Activated CD4-positive, alpha-beta memory T cell treated with anti-CD3 and anti-CD28 coated beads for 36 hours (primary cell): Measurements from ENCODE around the gene SUMF2. TPM values are rescaled to one million over a fixed set of nuclear protein-coding genes. Genes with fewer than 3 reads are reported as not detected.
"Not testable (repeated sequence)": the region's sequence is repeated elsewhere in the genome, so short reads cannot be mapped to it uniquely, and the experiment has no call there.

Experiments
- CTCF ChIA-PET: fragments of 350-600 bp; sonication (Branson Sonifier 250); formaldehyde crosslinking; loops from one replicate; lab custom pipeline; 2021; ENCODE audit warnings: antibody characterized with exemption, inconsistent platforms; lab: Charles Lee
- POLR2A ChIA-PET: fragments of 350-600 bp; sonication (Branson Sonifier 250); formaldehyde crosslinking; loops from one replicate; lab custom pipeline; 2021; ENCODE audit warnings: antibody characterized with exemption; lab: Charles Lee
- DNase-seq: peaks from one replicate; pipeline ENCODE4 v3.0.0-alpha.2; 2020
- H3K27ac Mint-ChIP-seq: one replicate; pipeline ENCODE4 v1.8.0; 2021; ENCODE audit warnings: mixed read lengths
- H3K27me3 Mint-ChIP-seq: one replicate; pipeline ENCODE4 v1.8.0; 2021; ENCODE audit warnings: mixed read lengths
- H3K36me3 Mint-ChIP-seq: one replicate; pipeline ENCODE4 v1.8.0; 2021; ENCODE audit warnings: mixed read lengths
- H3K4me1 Mint-ChIP-seq: one replicate; pipeline ENCODE4 v1.8.0; 2021; ENCODE audit warnings: low read depth, mixed read lengths
- H3K4me3 Mint-ChIP-seq: one replicate; pipeline ENCODE4 v1.8.0; 2021; ENCODE audit warnings: mild to moderate bottlenecking, mixed read lengths
- H3K9me3 Mint-ChIP-seq: one replicate; pipeline ENCODE4 v1.8.0; 2021; ENCODE audit warnings: mixed read lengths
- intact Hi-C: fragments of 100-400 bp; cut with micrococcal nuclease; formaldehyde crosslinking; loops from one replicate; pipeline ENCODE4 v1.15.1; 2023
- total RNA-seq, 2 experiments: library from RNA; stranded (reverse); gene quantifications; one replicate each; pipeline ENCODE4 v1.2.3, GENCODE V29; 2021

The SUMF2 gene
- total RNA-seq, 2 experiments from 2014 or later: 130 to 133 TPM

GRCh38 chr7:56045758-56046157 is 18.3 kb upstream of the SUMF2 start:
- H3K27ac Mint-ChIP-seq, H3K27me3 Mint-ChIP-seq, H3K4me3 Mint-ChIP-seq, H3K4me1 Mint-ChIP-seq, H3K9me3 Mint-ChIP-seq, DNase-seq, POLR2A ChIA-PET, H3K36me3 Mint-ChIP-seq, intact Hi-C loops, CTCF ChIA-PET: not testable (repeated sequence)

- no peak overlapping the region for H3K4me3 Mint-ChIP-seq
- H3K4me1 Mint-ChIP-seq: peaks cover 7% of the 10 kb centered on the region
- no peak for DNase-seq
- H3K9me3 Mint-ChIP-seq: no peaks in the 10 kb centered on the region
- intact Hi-C loops: no loop called here
- peaks cover 8% of the 10 kb centered on the region for H3K36me3 Mint-ChIP-seq
- ChIA-PET CTCF (no interaction called here), POLR2A (no interaction called here)
- H3K27ac Mint-ChIP-seq: no peak overlapping the region
- H3K27me3 Mint-ChIP-seq: no peaks in the 10 kb centered on the region
Measured at GRCh38 chr7:56046721-56047445, 17.2 kb upstream of the SUMF2 start.

GRCh38 chr7:56047446-56048116 is 16.5 kb upstream of the SUMF2 start:
- intact Hi-C loops, H3K4me3 Mint-ChIP-seq, H3K9me3 Mint-ChIP-seq, H3K27ac Mint-ChIP-seq, H3K36me3 Mint-ChIP-seq, H3K4me1 Mint-ChIP-seq, CTCF ChIA-PET, H3K27me3 Mint-ChIP-seq, DNase-seq: not testable (repeated sequence)
- POLR2A ChIA-PET: interaction anchor here (0.8 kb wide), 1 partner anchor 72 kb away, joined by 3 read pairs; no protein-coding TSS in a partner anchor

GRCh38 chr7:56048245-56048644 is 15.8 kb upstream of the SUMF2 start:
- ChIA-PET POLR2A (interaction anchor here (0.8 kb wide), 1 partner anchor 73 kb away, joined by 3 read pairs; no protein-coding TSS in a partner anchor), CTCF (interaction anchor here (0.7 kb wide), 1 partner anchor 16 kb away, joined by 3 read pairs; no protein-coding TSS in a partner anchor)
- DNase-seq: no peak
- H3K27ac Mint-ChIP-seq: no peak overlapping the region
- no peak overlapping the region for H3K4me3 Mint-ChIP-seq
- H3K9me3 Mint-ChIP-seq: no peaks in the 10 kb centered on the region
- intact Hi-C loops: no loop called here
- no peaks in the 10 kb centered on the region for H3K27me3 Mint-ChIP-seq
- H3K4me1 Mint-ChIP-seq: peaks cover 13% of the 10 kb centered on the region
- H3K36me3 Mint-ChIP-seq: peaks cover 13% of the 10 kb centered on the region

- intact Hi-C loops, POLR2A ChIA-PET, DNase-seq, H3K27ac Mint-ChIP-seq, H3K4me3 Mint-ChIP-seq, H3K27me3 Mint-ChIP-seq, H3K9me3 Mint-ChIP-seq: not testable (repeated sequence)
- H3K4me1 Mint-ChIP-seq: peaks cover 17% of the 10 kb centered on the region
- peaks cover 17% of the 10 kb centered on the region for H3K36me3 Mint-ChIP-seq
- CTCF ChIA-PET: interaction anchor here (0.7 kb wide), 1 partner anchor 16 kb away, joined by 3 read pairs; no protein-coding TSS in a partner anchor
Measured at GRCh38 chr7:56048763-56049162, 15.3 kb upstream of the SUMF2 start.

GRCh38 chr7:56051053-56051338 is 13.1 kb upstream of the SUMF2 start:
- peaks cover 34% of the 10 kb centered on the region for H3K4me1 Mint-ChIP-seq
- DNase-seq: no peak
- ChIA-PET CTCF (interaction anchor here (0.7 to 1.9 kb wide), 9 partner anchors 12 to 87 kb away, joined by 3 to 17 read pairs (median 4); partner anchors contain the start of genes NIPSNAP2 and SUMF2), POLR2A (interaction anchor here (0.9 to 1.9 kb wide), 9 partner anchors 8 to 477 kb away, joined by 3 to 13 read pairs (median 5); partner anchors contain the start of genes CHCHD2, NIPSNAP2 and SUMF2)
- intact Hi-C loops: loop anchor here (1.0 to 5.0 kb wide), 7 partner anchors 13 to 519 kb away; partner anchors contain the start of genes CHCHD2, NIPSNAP2, SUMF2 and ZNF713
- peaks cover 36% of the 10 kb centered on the region for H3K36me3 Mint-ChIP-seq
- H3K27ac Mint-ChIP-seq: peak overlapping the region; percentile 94
- peak overlapping the region; percentile 95 for H3K4me3 Mint-ChIP-seq
- H3K9me3 Mint-ChIP-seq: no peaks in the 10 kb centered on the region
- no peaks in the 10 kb centered on the region for H3K27me3 Mint-ChIP-seq

- Mint-ChIP-seq H3K9me3 (no peaks in the 10 kb centered on the region), H3K36me3 (peaks cover 40% of the 10 kb centered on the region), H3K27me3 (no peaks in the 10 kb centered on the region), H3K4me1 (peaks cover 36% of the 10 kb centered on the region), H3K4me3 (peak within 1 kb of the TSS; percentile 95), H3K27ac (peak within 1 kb of the TSS; percentile 94)
- intact Hi-C loops: loop anchor here (1.0 to 5.0 kb wide), 7 partner anchors 13 to 519 kb away; partner anchors contain the start of genes CHCHD2, NIPSNAP2, SUMF2 and ZNF713
- DNase-seq: peak; percentile 94
- ChIA-PET CTCF (interaction anchor here (0.7 to 1.9 kb wide), 9 partner anchors 11 to 87 kb away, joined by 3 to 17 read pairs (median 4); partner anchors contain the start of genes NIPSNAP2 and SUMF2), POLR2A (interaction anchor here (0.5 to 1.9 kb wide), 10 partner anchors 8 to 1365 kb away, joined by 3 to 13 read pairs (median 4); partner anchors contain the start of genes CHCHD2, NIPSNAP2 and SUMF2)
Measured at GRCh38 chr7:56051339-56052191, 12.5 kb upstream of the SUMF2 start, which contains the start of the genes CCT6A and PSPH. CCT6A (plus strand) TSS chr7:56051765; CDS start chr7:56051849, 84 bp downstream. PSPH (minus strand) TSS chr7:56051444; CDS start chr7:56021212, 30,232 bp downstream.

GRCh38 chr7:56053379-56053778 is 10.7 kb upstream of the SUMF2 start:
- intact Hi-C loops: loop anchor here (5.0 kb wide), 1 partner anchor 521 kb away; no protein-coding TSS in a partner anchor
- no peak for DNase-seq
- CTCF ChIA-PET: interaction anchor here (1.0 to 1.6 kb wide), 2 partner anchors 20 to 21 kb away, joined by 3 to 5 read pairs; no protein-coding TSS in a partner anchor
- H3K36me3 Mint-ChIP-seq: peaks cover 53% of the 10 kb centered on the region
- peak overlapping the region; percentile 64 for H3K27ac Mint-ChIP-seq
- H3K9me3 Mint-ChIP-seq: no peaks in the 10 kb centered on the region
- H3K4me1 Mint-ChIP-seq: peaks cover 36% of the 10 kb centered on the region
- H3K27me3 Mint-ChIP-seq: no peaks in the 10 kb centered on the region
- peak overlapping the region; percentile 68 for H3K4me3 Mint-ChIP-seq
- POLR2A ChIA-PET: interaction anchor here (0.8 kb wide), 1 partner anchor 11 kb away, joined by 3 read pairs; the partner anchor contains the start of gene SUMF2

- Mint-ChIP-seq H3K36me3 (peaks cover 54% of the 10 kb centered on the region), H3K4me3 (peak overlapping the region; percentile 26), H3K27ac (peak overlapping the region; percentile 78), H3K9me3 (no peaks in the 10 kb centered on the region), H3K4me1 (peaks cover 38% of the 10 kb centered on the region), H3K27me3 (no peaks in the 10 kb centered on the region)
- ChIA-PET POLR2A (interaction anchor here (0.8 kb wide), 1 partner anchor 10 kb away, joined by 3 read pairs; the partner anchor contains the start of gene SUMF2), CTCF (interaction anchor here (1.0 to 1.6 kb wide), 2 partner anchors 19 to 21 kb away, joined by 3 to 5 read pairs; no protein-coding TSS in a partner anchor)
- intact Hi-C loops: loop anchor here (2.0 to 5.0 kb wide), 2 partner anchors 522 to 689 kb away; partner anchors contain the start of gene LANCL2
- DNase-seq: no peak
Measured at GRCh38 chr7:56053993-56054392, 10.1 kb upstream of the SUMF2 start.

GRCh38 chr7:56062382-56062781 is 1.7 kb upstream of the SUMF2 start:
- peaks cover 48% of the 10 kb centered on the region for H3K36me3 Mint-ChIP-seq
- no peak overlapping the region for H3K4me3 Mint-ChIP-seq
- no peaks in the 10 kb centered on the region for H3K9me3 Mint-ChIP-seq
- ChIA-PET POLR2A (interaction anchor here (1.5 kb wide), 1 partner anchor 11 kb away, joined by 4 read pairs; the partner anchor contains the start of genes CCT6A and PSPH), CTCF (interaction anchor here (0.8 to 4.7 kb wide), 3 partner anchors 11 to 99 kb away, joined by 4 to 34 read pairs (median 9); partner anchors contain the start of genes CCT6A and PSPH)
- H3K4me1 Mint-ChIP-seq: peaks cover 42% of the 10 kb centered on the region
- no peak for DNase-seq
- peaks cover 1% of the 10 kb centered on the region for H3K27me3 Mint-ChIP-seq
- intact Hi-C loops: loop anchor here (5.0 kb wide), 1 partner anchor 490 kb away; the partner anchor contains the start of gene VOPP1
- H3K27ac Mint-ChIP-seq: peak overlapping the region; percentile 80
